PC-3 (cell line): Measurements from ENCODE around the gene CSRP3. TPM values are rescaled to one million over a fixed set of nuclear protein-coding genes. Genes with fewer than 3 reads are reported as not detected.

ENCODE experiments used
- ATAC-seq: fragments of 200-7000 bp; cut with Tn5 transposase; 2 replicates; pipeline ENCODE4 v1.9.1; 2020; ENCODE audit warnings: mild to moderate bottlenecking, moderate library complexity
- Bru-seq: library from RNA; stranded (reverse); fragments of 400-500 nt; gene quantifications from one replicate; lab custom pipeline; 2021; lab: Mats Ljungman, UMichigan
- BruChase-seq, 2 experiments: library from RNA; stranded (reverse); fragments of 400-500 nt; gene quantifications; one replicate each; lab custom pipeline; 2021; lab: Mats Ljungman, UMichigan
- BruUV-seq: library from RNA; stranded (reverse); fragments of 400-500 nt; replicated peaks from 2 replicates; lab custom pipeline; 2021; lab: Mats Ljungman, UMichigan
- CTCF ChIA-PET: fragments of 300-600 bp; sonication (Branson Sonifier 250); formaldehyde crosslinking; loops from one replicate; lab custom pipeline; 2022; ENCODE audit warnings: antibody characterized with exemption; lab: Charles Lee
- POLR2A ChIA-PET: fragments of 300-600 bp; sonication (Branson Sonifier 250); formaldehyde crosslinking; loops from one replicate; lab custom pipeline; 2022; ENCODE audit warnings: antibody characterized with exemption; ENCODE audit not compliant: unreplicated experiment; lab: Charles Lee
- DNase-seq: peaks from one replicate; pipeline ENCODE4 v3.0.0-alpha.2; 2015
- H2AFZ ChIP-seq: fragments of 300-600 bp; sonication (generic); 2 replicates; pipeline ENCODE4 v1.6.0; 2016; ENCODE audit warnings: antibody characterized with exemption, low read length
- H3F3A ChIP-seq: fragments of 300-600 bp; sonication (generic); one replicate; pipeline ENCODE4 v1.6.0; 2017; ENCODE audit warnings: antibody characterized with exemption, low read length, control low read depth, mild to moderate bottlenecking; ENCODE audit not compliant: unreplicated experiment
- H3K27ac ChIP-seq: fragments of 300-600 bp; sonication (generic); 2 replicates; pipeline ENCODE4 v1.5.1; 2016; ENCODE audit warnings: mild to moderate bottlenecking, low read length
- H3K27me3 ChIP-seq: fragments of 300-600 bp; sonication (generic); 2 replicates; pipeline ENCODE4 v1.6.1; 2016; ENCODE audit warnings: low read length, mixed read lengths
- H3K36me3 ChIP-seq: fragments of 300-600 bp; sonication (generic); 2 replicates; pipeline ENCODE4 v1.6.1; 2016; ENCODE audit warnings: low read depth, mixed run types, low read length, mixed read lengths
- H3K4me1 ChIP-seq: fragments of 300-600 bp; sonication (generic); 2 replicates; pipeline ENCODE4 v1.5.1; 2016; ENCODE audit warnings: low read length; ENCODE audit not compliant: insufficient read depth
- H3K4me2 ChIP-seq: fragments of 300-600 bp; sonication (generic); 2 replicates; pipeline ENCODE4 v1.6.0; 2016; ENCODE audit warnings: low read length
- H3K4me3 ChIP-seq: fragments of 300-600 bp; sonication (generic); 2 replicates; pipeline ENCODE4 v1.5.1; 2016; ENCODE audit warnings: mild to moderate bottlenecking, low read length, mixed read lengths
- H3K79me2 ChIP-seq: fragments of 300-600 bp; sonication (generic); 2 replicates; pipeline ENCODE4 v1.6.1; 2017; ENCODE audit warnings: low read length, mixed read lengths
- H3K9ac ChIP-seq: fragments of 300-600 bp; sonication (generic); 2 replicates; pipeline ENCODE4 v1.6.0; 2016; ENCODE audit warnings: mild to moderate bottlenecking, low read length
- H3K9me2 ChIP-seq: fragments of 300-600 bp; sonication (generic); replicated peaks from 2 replicates; pipeline ENCODE4 v1.6.1; 2016; ENCODE audit warnings: mixed run types, low read length, mixed read lengths
- H3K9me3 ChIP-seq: fragments of 300-600 bp; sonication (generic); 2 replicates; pipeline ENCODE4 v1.6.1; 2016; ENCODE audit warnings: low read length, mixed read lengths
- H4K20me1 ChIP-seq: fragments of 300-600 bp; sonication (generic); 2 replicates; pipeline ENCODE4 v1.6.1; 2016; ENCODE audit warnings: low read length, mixed read lengths
- CTCF ChIP-seq: fragments of 300-600 bp; sonication (generic); conservative IDR thresholded peaks from 2 replicates; pipeline ENCODE4 v1.5.1; 2017; ENCODE audit warnings: antibody characterized with exemption, low read depth, mild to moderate bottlenecking, low read length
- EZH2 ChIP-seq: fragments of 300-600 bp; sonication (generic); IDR thresholded peaks from one replicate; pipeline ENCODE4 v1.6.1; 2017; ENCODE audit warnings: antibody characterized with exemption, mild to moderate bottlenecking, low read length; ENCODE audit not compliant: unreplicated experiment
- EZH2phosphoT487 ChIP-seq: fragments of 300-600 bp; sonication (generic); IDR thresholded peaks from 2 replicates; pipeline ENCODE4 v1.6.1; 2018; ENCODE audit warnings: mild to moderate bottlenecking, antibody characterized with exemption, low read length, borderline replicate concordance
- intact Hi-C: fragments of 100-400 bp; cut with micrococcal nuclease; formaldehyde crosslinking; loops from 2 replicates; pipeline ENCODE4 v1.9.0; 2023
- long read RNA-seq: library from polyadenylated mRNA; unstranded; transcript quantifications from one replicate; pipeline ENCODE4 v2.0.0, GENCODE V29; 2021; ENCODE audit not compliant: unreplicated experiment
- total RNA-seq: library from RNA; depleted of rRNA; stranded (reverse); fragments of >200 nt; gene quantifications from 2 replicates; pipeline ENCODE4 v1.2.3, GENCODE V29; 2014; rRNA removed

CSRP3 gene
- total RNA-seq (not detected in 2 replicates), Bru-seq, nascent RNA (percentile 6 among the genes with signal in this experiment), BruChase-seq, experiment 1, labeled RNA remaining after a 6-hour chase (not detected), BruChase-seq, experiment 2, labeled RNA remaining after a 2-hour chase (not detected)
- long read RNA-seq: 0 reads

GRCh38 chr11:19201737-19202605, at the start of gene CSRP3:
TSS of gene CSRP3 (minus strand) at chr11:19201983. CDS start at chr11:19192448, 9,535 bp downstream.
- H2AFZ ChIP-seq: no peak within 1 kb of the TSS
- H3K36me3 ChIP-seq: no peaks in the 10 kb centered on the region
- no peaks in the 10 kb centered on the region for H3K9me2 ChIP-seq
- peaks cover 28% of the 10 kb centered on the region for H3K4me1 ChIP-seq
- no peaks in the 10 kb centered on the region for H4K20me1 ChIP-seq
- intact Hi-C loops: no loop called here
- TF ChIP-seq EZH2phosphoT487: no peak
- H3K9me3 ChIP-seq: no peaks in the 10 kb centered on the region
- ChIA-PET POLR2A (no interaction called here), CTCF (no interaction called here)
- DNase-seq (no peak), ATAC-seq (no peak)
- H3F3A ChIP-seq: no peaks in the 10 kb centered on the region
- no TSS peak for BruUV-seq
- peak within 1 kb of the TSS; percentile 49 for H3K27ac ChIP-seq
- no peak within 1 kb of the TSS for H3K4me3 ChIP-seq
- H3K4me2 ChIP-seq: peak within 1 kb of the TSS; percentile 62
- no peaks in the 10 kb centered on the region for H3K79me2 ChIP-seq
- H3K27me3 ChIP-seq: peaks cover 3% of the 10 kb centered on the region
- H3K9ac ChIP-seq: no peak within 1 kb of the TSS

GRCh38 chr11:19251577-19251976, 49.8 kb upstream of the CSRP3 start:
- Histone ChIP-seq H3K79me2 (no peaks in the 10 kb centered on the region), H3K27me3 (no peaks in the 10 kb centered on the region), H3F3A (no peaks in the 10 kb centered on the region), H3K9ac (no peak overlapping the region), H4K20me1 (no peaks in the 10 kb centered on the region), H3K4me3 (no peak overlapping the region), H3K9me2 (no peaks in the 10 kb centered on the region), H3K4me2 (no peak overlapping the region), H3K27ac (no peak overlapping the region), H2AFZ (no peak overlapping the region), H3K36me3 (no peaks in the 10 kb centered on the region), H3K4me1 (no peaks in the 10 kb centered on the region), H3K9me3 (no peaks in the 10 kb centered on the region)
- ChIA-PET CTCF (interaction anchor here (0.5 to 1.1 kb wide), 3 partner anchors 12 to 93 kb away, joined by 3 read pairs; no protein-coding TSS in a partner anchor), POLR2A (interaction anchor here (0.6 to 0.7 kb wide), 2 partner anchors 308 to 760 kb away, joined by 7 to 9 read pairs; no protein-coding TSS in a partner anchor)
- no peak for TF ChIP-seq EZH2
- no peak for TF ChIP-seq CTCF
- no peak for TF ChIP-seq EZH2phosphoT487
- DNase-seq (no peak), ATAC-seq (no peak)
- intact Hi-C loops: no loop called here
- no TSS peak for BruUV-seq

- Histone ChIP-seq H3K36me3 (no peaks in the 10 kb centered on the region), H2AFZ (no peak overlapping the region), H3K4me3 (no peak overlapping the region), H3K9ac (no peak overlapping the region), H3K4me2 (no peak overlapping the region), H3K27me3 (no peaks in the 10 kb centered on the region), H3F3A (peaks cover 9% of the 10 kb centered on the region), H3K4me1 (peaks cover 36% of the 10 kb centered on the region), H4K20me1 (no peaks in the 10 kb centered on the region), H3K79me2 (peaks cover 9% of the 10 kb centered on the region), H3K9me2 (no peaks in the 10 kb centered on the region), H3K27ac (no peak overlapping the region), H3K9me3 (no peaks in the 10 kb centered on the region)
- DNase-seq (no peak), ATAC-seq (no peak)
- ChIA-PET POLR2A (no interaction called here), CTCF (no interaction called here)
- no TSS peak for BruUV-seq
- no peak for TF ChIP-seq CTCF
- no peak for TF ChIP-seq EZH2phosphoT487
- TF ChIP-seq EZH2: no peak
- intact Hi-C loops: loop anchor here (10.0 kb wide), 1 partner anchor 498 kb away; no protein-coding TSS in a partner anchor
Observed at GRCh38 chr11:19246816-19247215, 45.0 kb upstream of the CSRP3 start.
